ENCODE results near the gene DUSP7. TPM values are rescaled to one million over a fixed set of nuclear protein-coding genes. Genes with fewer than 3 reads are reported as not detected.

DUSP7 gene
- total RNA-seq, 1 experiment from 2014 or later = 16.6 TPM

DNA sequence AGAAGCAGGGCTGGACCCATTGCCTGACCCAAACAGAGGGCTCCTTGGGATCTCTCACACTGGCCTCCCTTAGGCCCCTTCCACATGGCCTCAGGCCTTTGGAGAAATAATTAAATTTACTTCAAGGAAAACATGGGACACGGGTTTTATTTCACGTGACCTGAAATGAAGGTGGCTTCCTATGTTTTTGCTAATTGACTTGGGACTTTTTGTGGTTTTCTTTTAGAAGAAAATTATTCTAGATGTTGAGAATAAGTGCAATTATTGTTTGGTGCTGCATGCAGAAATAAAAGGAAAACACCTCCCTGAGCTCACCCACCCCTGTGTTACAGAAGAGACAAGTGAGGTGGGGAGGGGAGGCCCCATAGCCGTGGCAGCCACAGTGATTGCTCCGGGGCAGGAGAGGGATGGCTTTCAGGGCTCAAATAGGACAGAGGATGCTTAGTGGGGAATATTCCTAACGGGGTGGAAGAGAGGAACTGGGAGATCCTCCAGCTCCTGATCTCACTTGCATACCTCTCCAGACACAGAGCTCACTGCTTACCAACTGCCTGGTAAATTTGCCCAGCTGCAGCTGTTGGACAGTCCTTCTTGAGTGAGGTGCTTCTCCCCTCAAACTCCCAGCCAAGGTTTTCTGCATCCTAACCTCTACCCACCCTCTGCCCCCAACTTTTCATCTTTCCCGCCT is 31.5 kb downstream of the DUSP7 start:
- H3K4me1 ChIP-seq (ENCODE audit: control insufficient read depth in 1 of 2, insufficient read depth in 2 of 2, low read length in 2 of 2) = peaks cover 9 to 31% of the 10 kb centered on the region in 2 experiments
- no peak for DNase-seq (ENCODE audit: low read depth, low spot score)
- no TSS peak for BruUV-seq (replicated peaks)
- ChIA-PET POLR2A (no interaction called here), CTCF (no interaction called here), RAD21 (ENCODE audit: low non-redundant PET in 1 of 2, low total read pairs in 2 of 2, uncharacterized antibody in 2 of 2, unreplicated experiment in 2 of 2) (no interaction called here)
- TF ChIP-seq, protein P1, sequence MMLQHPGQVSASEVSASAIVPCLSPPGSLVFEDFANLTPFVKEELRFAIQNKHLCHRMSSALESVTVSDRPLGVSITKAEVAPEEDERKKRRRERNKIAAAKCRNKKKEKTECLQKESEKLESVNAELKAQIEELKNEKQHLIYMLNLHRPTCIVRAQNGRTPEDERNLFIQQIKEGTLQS (IDR thresholded peaks at IDR 0.05) = no peak
- TF ChIP-seq, protein P2, sequence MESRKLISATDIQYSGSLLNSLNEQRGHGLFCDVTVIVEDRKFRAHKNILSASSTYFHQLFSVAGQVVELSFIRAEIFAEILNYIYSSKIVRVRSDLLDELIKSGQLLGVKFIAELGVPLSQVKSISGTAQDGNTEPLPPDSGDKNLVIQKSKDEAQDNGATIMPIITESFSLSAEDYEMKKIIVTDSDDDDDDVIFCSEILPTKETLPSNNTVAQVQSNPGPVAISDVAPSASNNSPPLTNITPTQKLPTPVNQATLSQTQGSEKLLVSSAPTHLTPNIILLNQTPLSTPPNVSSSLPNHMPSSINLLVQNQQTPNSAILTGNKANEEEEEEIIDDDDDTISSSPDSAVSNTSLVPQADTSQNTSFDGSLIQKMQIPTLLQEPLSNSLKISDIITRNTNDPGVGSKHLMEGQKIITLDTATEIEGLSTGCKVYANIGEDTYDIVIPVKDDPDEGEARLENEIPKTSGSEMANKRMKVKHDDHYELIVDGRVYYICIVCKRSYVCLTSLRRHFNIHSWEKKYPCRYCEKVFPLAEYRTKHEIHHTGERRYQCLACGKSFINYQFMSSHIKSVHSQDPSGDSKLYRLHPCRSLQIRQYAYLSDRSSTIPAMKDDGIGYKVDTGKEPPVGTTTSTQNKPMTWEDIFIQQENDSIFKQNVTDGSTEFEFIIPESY (IDR thresholded peaks at IDR 0.05; ENCODE audit: extremely low read depth, insufficient replicate concordance, low read length) = no peak
- no peak for TF ChIP-seq FOSL1 (IDR thresholded peaks at IDR 0.05; ENCODE audit: low read depth)
- TF ChIP-seq, protein P3, sequence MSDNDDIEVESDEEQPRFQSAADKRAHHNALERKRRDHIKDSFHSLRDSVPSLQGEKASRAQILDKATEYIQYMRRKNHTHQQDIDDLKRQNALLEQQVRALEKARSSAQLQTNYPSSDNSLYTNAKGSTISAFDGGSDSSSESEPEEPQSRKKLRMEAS (IDR thresholded peaks at IDR 0.05) = no peak
- TF ChIP-seq SRF (IDR thresholded peaks at IDR 0.05; ENCODE audit: low read depth) = no peak
- TF ChIP-seq, protein P4, sequence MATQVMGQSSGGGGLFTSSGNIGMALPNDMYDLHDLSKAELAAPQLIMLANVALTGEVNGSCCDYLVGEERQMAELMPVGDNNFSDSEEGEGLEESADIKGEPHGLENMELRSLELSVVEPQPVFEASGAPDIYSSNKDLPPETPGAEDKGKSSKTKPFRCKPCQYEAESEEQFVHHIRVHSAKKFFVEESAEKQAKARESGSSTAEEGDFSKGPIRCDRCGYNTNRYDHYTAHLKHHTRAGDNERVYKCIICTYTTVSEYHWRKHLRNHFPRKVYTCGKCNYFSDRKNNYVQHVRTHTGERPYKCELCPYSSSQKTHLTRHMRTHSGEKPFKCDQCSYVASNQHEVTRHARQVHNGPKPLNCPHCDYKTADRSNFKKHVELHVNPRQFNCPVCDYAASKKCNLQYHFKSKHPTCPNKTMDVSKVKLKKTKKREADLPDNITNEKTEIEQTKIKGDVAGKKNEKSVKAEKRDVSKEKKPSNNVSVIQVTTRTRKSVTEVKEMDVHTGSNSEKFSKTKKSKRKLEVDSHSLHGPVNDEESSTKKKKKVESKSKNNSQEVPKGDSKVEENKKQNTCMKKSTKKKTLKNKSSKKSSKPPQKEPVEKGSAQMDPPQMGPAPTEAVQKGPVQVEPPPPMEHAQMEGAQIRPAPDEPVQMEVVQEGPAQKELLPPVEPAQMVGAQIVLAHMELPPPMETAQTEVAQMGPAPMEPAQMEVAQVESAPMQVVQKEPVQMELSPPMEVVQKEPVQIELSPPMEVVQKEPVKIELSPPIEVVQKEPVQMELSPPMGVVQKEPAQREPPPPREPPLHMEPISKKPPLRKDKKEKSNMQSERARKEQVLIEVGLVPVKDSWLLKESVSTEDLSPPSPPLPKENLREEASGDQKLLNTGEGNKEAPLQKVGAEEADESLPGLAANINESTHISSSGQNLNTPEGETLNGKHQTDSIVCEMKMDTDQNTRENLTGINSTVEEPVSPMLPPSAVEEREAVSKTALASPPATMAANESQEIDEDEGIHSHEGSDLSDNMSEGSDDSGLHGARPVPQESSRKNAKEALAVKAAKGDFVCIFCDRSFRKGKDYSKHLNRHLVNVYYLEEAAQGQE (IDR thresholded peaks at IDR 0.05; ENCODE audit: low read depth) = no peak
- TF ChIP-seq EZH2 (IDR thresholded peaks at IDR 0.05) = no peak
- TF ChIP-seq JUND (IDR thresholded peaks at IDR 0.05) = no peak
- TF ChIP-seq ZNF274 (IDR thresholded peaks at IDR 0.05; ENCODE audit: low read depth, low read length) = no peak
- no peak for TF ChIP-seq CBX3 (IDR thresholded peaks at IDR 0.05; ENCODE audit: low read depth)
- TF ChIP-seq ZFX (IDR thresholded peaks at IDR 0.05) = no peak
- TF ChIP-seq, protein P5, sequence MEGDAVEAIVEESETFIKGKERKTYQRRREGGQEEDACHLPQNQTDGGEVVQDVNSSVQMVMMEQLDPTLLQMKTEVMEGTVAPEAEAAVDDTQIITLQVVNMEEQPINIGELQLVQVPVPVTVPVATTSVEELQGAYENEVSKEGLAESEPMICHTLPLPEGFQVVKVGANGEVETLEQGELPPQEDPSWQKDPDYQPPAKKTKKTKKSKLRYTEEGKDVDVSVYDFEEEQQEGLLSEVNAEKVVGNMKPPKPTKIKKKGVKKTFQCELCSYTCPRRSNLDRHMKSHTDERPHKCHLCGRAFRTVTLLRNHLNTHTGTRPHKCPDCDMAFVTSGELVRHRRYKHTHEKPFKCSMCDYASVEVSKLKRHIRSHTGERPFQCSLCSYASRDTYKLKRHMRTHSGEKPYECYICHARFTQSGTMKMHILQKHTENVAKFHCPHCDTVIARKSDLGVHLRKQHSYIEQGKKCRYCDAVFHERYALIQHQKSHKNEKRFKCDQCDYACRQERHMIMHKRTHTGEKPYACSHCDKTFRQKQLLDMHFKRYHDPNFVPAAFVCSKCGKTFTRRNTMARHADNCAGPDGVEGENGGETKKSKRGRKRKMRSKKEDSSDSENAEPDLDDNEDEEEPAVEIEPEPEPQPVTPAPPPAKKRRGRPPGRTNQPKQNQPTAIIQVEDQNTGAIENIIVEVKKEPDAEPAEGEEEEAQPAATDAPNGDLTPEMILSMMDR (IDR thresholded peaks at IDR 0.05 in 2 of 3, conservative IDR thresholded peaks at IDR 0.05 in 1 of 3; ENCODE audit: borderline replicate concordance in 1 of 3, insufficient read depth in 1 of 3, low read depth in 2 of 3, low read length in 2 of 3) = no peak
- no peak overlapping the region for H3K9ac ChIP-seq (ENCODE audit: low read length)
- no peak overlapping the region for H3K4me3 ChIP-seq (replicated peaks in 1 of 2; ENCODE audit: low read depth in 1 of 2, low read length in 2 of 2)
- intact Hi-C loops (cut with micrococcal nuclease) = no loop called here
- H3K36me3 ChIP-seq (ENCODE audit: control insufficient read depth in 1 of 2, insufficient read depth in 2 of 2, low read length in 2 of 2) = no peaks in the 10 kb centered on the region
- H3K27me3 ChIP-seq (ENCODE audit: insufficient read depth, low read length) = no peaks in the 10 kb centered on the region
- no peak overlapping the region for H3K4me2 ChIP-seq (ENCODE audit: low read length)
- no peak overlapping the region for H3K27ac ChIP-seq (ENCODE audit: low read depth, low read length)
- H3K79me2 ChIP-seq (ENCODE audit: insufficient read depth, low read length) = no peaks in the 10 kb centered on the region
- H3K9me2 ChIP-seq (ENCODE audit: insufficient read depth) = no peaks in the 10 kb centered on the region
- no peaks in the 10 kb centered on the region for H4K20me1 ChIP-seq (ENCODE audit: insufficient read depth)
- no peak for ATAC-seq
- H3K9me3 ChIP-seq (ENCODE audit: control insufficient read depth in 1 of 2, insufficient read depth in 1 of 2, low read depth in 1 of 2, low read length in 2 of 2) = no peaks in the 10 kb centered on the region
- H2AFZ ChIP-seq (ENCODE audit: low read depth, low read length, poor library complexity, severe bottlenecking) = no peak overlapping the region

Measured in HCT116 (cell line).